GM18502 (cell line): ENCODE results near the gene NARS2.

ENCODE experiments used
- ATAC-seq: cut with Tn5 transposase; IDR thresholded peaks from one replicate; pipeline ENCODE4 v1.9.1; 2021; ENCODE audit warnings: mild to moderate bottlenecking; ENCODE audit not compliant: unreplicated experiment, poor library complexity

Gene NARS2

DNA sequence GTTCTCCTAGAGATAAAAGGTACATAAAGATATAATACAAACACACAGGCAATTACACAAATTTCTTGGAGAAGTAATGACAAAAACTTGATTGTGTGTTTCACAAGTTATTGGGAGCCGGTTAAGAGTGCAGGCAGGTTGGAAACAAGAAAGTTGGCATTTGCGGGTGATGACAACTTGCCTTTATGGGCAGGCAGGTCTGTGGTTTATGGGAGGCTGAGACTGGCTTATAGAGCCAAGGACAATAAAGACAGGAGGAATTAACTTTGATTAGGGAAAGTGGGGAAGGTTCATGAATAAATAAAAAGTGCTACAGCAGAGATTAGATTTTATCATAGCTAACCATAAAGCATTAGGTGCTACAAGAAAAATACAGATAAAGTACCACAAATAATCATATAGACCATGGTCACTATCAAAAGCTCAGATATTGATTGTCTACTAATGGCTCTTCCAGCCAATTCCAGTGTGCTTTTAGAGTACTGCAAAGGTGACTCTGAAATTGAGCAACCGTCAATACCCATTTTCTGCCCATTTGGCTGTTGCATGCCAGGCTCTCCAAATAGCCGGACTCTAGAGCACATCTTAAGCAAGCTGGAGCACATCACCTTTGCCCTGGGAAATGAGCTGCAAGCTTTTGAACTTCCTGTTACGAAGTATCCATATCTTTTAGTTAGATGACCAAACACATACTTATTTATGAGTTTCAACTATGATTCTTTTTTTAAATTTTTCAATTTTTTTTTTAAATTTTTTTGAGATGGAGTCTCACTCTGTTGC, 123.1 kb downstream of the NARS2 start:
- no peak for ATAC-seq

DNA sequence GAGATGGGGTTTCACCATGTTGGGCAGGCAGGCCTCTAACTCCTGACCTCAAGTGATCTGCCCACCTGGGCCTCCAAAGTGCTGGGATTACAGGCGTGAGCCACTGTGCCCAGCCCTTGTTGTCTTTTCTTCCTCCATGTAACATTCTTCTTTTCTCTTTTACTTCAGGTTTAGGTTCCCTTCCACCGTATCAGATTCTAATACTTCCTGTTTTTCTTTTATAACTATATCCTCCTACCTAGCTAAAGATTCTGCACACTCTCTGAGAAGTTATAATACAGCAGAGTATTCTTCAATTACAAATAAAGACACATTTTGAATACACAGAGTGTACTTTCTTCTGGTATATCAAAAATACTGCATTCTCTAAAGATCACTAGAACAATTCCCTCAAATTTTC, 123.8 kb downstream of the NARS2 start:
- no peak for ATAC-seq

DNA sequence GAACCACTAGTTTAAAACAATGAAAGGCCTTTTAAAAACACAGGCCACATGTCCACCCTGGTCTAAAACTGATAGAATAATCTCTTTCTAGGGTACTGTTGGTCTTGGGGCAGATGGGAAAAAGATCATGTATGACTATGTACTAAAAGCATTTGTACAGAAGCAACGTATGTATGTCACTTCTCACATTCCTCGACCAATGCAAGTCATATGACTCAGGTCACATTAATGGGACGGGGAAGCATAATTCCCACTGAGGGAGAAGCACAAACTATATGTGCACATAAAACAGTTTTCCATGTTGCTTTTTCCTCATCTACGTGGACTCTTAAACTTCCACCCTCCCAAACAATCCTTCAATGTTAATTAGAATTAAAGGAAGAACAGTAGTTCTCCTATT, 124.8 kb downstream of the NARS2 start:
- no peak for ATAC-seq

DNA sequence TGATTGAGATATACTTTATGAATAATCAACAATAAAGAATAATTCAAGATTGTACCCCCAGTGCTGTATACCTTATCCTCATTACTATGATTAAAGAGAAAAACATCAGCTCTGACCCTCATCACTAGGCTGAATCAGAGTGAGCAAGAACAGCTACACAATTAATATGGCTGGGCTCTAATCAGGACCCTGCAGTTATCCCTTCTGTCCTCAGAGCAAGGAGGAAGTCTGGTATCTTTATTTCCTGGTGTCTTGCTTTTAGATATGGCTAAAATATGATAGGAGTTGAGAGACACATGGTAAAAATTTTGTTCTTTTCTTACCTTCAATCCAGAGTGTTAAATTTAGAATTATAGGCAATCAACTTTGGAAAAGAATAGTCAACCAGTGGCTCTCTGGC, 128.5 kb downstream of the NARS2 start:
- no peak for ATAC-seq

DNA sequence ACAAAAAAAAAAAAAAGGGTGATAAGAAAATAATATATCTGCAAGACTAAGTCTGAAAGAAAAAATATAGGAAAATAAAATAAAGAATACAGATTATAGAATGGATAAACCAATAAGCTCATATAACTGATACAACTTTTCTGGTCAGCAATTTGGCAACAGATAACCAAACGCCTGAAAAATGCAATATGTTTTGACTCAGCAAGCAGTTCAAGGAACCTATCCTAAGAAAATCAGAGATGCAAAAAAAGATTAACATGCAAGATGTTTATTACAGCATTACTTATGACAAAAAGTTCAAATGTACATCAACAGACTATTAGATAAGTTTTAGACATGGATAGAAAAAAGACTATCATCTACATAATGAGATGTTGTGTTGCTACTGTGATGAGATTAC, 129.9 kb downstream of the NARS2 start:
- no peak for ATAC-seq

DNA sequence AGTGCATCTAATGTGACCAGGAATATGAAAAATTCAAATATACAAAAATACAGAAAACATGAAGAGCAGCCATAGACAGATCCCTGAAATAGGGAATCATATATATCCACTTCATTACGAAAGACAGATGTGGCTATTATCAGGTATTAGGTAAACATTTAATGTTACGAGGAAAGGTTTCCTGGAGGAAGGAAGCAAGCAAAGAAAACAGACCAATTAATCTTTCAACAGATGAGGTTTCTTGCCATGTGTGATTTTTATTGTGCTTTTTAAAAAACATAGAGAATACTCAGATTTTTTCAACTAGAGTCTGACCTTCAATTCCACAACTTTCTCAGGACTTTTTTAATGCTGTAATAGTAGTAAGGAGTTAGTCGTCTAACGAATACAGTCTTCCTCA, 132.7 kb downstream of the NARS2 start:
- no peak for ATAC-seq

DNA sequence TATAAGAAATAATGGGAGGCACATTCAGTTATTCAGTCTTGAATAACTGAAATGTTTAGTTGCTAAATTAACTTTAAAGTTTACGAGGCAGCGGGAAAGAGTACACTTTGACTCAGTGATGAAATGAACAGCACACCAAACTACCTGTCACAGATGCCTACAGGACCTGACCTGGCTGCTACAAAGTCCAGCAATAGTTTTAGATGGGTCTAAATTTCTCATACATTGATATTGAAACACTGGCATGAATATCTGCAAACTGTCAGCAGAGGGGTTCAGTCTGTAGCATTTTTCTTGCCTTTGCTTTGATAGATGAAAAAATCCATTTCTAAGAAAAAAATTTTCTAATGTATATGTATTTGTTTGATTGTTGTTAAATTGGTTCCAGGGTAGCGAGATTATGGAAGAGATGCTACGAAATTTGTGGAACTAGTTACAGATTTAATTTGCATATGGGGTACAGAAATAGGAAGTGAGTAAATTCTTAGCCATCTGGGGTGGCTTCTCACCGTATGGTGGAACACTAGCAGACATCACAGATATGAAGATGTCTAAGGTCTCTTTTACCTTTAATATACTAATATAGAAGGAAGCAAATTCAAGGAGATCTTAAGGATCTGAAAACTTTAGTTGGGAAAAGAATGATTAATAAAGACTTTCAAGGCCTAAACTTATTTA, 136.2 kb downstream of the NARS2 start:
- ATAC-seq, result peak; percentile 93

DNA sequence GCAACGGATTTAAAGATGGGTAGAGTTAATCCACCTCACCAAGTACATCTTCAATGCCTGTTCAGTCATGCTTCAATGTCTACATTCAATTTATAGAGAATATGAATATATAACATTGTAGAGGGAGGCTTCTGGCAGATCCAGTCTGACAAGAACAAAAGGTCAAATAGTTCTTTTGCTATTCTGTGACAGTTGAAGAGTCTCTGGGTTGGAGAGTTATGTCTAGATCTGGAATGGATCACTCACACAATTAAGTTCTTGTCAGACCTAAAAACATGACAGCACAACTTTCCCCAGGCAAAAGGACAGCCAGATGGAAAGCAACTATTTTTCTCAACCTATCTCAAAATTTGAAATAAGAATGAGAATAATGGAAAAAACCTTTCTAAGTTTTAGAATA, 141.7 kb downstream of the NARS2 start:
- no peak for ATAC-seq

DNA sequence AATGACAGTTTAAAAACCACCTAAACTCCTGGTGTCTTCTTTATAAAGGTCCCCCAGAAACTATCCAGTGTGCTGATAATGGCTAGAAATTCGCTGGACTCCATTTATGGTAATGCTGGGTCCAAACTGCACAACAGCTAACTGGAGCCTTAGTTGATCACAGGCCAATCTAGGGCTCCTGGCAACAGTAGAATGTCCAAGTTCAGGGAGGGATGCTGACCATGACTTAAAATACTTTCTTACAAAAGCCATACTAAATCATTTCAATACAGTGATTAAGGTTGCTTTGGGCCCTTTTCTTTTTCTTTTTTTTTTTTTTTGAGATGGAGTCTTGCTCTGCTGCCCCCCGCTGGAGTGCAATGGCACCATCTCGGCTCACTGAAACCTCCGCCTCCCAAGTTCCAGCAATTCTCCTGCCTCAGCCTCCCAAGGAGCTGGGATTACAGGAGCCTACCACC, 142.6 kb downstream of the NARS2 start:
- no peak for ATAC-seq

DNA sequence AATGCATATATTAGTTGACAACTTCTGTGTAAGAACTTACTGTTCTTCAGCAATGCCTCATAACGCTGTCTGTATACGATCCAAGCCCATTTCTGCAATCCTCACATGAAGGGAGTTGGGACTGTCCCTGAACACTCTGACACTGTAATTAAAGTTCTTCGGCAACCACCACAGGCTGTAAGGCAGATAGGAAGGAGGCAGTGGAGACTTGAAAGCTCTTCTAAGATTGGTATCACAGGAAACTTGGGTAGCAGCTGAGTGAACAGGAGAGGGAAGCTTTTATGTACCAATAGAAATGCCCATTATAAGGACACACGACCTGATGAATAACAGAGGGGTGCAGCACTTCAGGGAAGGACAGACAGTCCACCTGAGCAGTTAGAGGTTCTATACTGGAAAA, 145.0 kb downstream of the NARS2 start:
- no peak for ATAC-seq

DNA sequence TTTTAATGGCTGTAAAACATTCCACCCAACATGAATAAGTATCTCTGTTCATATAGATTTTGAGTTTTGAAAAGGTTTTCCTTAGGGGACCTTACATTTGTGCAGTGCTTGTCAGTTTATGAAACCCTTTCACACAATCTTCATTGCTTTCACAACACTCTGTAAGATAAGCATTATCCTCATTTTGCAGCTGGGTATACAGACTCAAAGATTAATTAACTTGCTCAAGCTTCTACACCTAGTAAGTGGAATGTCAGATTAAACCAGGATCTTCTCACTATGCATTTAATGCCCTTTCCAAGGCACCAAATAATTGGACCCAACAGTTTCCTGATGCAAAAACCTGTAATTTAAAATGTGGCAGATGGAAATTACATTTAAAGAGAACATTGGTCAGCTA, 145.5 kb downstream of the NARS2 start:
- no peak for ATAC-seq

DNA sequence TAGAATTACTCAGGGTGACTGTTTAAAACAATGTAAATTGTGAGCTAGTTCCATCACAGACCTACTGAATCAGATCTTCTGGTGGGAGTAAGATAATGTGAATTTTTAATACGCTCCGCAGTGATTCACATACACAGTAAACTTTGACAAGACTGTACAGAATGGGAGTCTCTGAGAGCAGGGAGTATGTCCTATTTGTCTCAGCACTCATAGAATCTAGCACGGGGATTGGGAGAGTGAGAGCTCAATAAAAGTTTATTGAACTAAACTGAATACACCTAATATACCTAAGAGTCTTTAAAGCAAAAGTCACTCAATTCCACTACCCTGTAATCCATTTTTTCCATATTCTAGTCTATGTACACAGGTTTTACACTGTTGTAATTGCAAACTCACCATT, 145.9 kb downstream of the NARS2 start:
- ATAC-seq, result no peak

DNA sequence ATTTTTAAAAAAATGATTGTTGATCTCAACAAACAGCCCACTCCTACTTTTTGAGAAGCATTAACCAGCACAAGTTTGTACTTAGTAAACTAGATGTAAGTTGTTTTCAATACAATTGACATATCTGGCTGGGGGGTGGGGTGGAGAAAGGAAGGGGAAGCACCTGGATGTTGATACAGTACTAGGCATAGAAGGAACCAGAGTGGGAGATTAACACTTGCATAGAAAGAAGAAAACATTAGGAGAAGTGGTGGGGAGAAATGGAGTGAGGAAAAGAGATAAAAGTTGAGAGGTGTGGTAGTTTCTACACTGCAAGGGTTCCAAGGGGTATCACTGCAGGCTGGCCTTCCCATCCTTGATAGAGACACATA, 146.4 kb downstream of the NARS2 start:
- ATAC-seq, result no peak

DNA sequence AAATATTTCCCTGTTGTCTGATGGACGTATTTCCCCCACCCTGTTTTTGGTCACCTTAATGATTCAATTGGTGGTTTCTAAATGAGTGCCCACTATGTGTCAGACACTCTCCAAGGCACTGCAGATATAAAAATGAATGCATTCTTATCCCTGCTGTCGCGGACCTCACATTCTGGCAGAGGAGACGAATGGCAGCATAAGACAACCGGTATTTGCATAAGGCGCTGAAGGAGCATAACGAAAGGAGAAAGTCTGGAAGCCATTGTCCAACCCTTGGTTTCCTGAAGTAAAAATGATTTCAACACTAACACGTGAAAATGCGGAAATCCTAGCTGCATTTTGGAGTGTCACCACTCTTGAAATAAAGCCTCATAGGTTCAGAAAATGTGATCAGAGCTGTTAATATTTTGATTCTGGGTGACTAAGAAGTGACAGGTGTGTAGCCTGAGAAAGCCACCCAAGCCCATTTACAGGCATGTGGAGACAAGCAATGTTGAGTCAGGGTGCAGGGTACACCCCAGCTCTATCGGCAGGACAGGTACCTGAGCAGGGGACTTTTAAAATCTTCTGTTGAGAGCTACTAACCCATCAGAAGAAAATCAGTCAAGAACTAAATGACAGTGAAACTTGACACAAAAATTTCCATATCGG, 146.9 kb downstream of the NARS2 start:
- ATAC-seq, result peak; percentile 57

DNA sequence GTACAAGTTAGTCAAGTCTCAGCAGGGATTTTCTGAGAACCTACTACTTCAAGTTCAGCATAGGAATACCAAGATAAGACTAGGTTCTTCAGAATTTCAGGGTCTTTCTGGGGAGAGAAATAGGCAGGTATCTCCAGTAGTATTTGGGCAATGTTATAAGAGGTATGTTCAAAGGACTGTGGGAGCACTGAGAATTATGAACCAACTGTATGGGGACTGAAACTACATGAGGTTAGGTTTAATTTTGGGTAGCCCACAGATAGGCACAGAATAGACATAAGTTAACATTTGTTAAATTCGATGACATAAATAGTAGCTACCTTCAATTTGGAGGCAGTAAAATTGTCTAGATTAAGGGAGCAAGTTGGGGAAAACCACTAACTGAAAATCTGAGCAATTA, 147.8 kb downstream of the NARS2 start:
- ATAC-seq, result no peak

DNA sequence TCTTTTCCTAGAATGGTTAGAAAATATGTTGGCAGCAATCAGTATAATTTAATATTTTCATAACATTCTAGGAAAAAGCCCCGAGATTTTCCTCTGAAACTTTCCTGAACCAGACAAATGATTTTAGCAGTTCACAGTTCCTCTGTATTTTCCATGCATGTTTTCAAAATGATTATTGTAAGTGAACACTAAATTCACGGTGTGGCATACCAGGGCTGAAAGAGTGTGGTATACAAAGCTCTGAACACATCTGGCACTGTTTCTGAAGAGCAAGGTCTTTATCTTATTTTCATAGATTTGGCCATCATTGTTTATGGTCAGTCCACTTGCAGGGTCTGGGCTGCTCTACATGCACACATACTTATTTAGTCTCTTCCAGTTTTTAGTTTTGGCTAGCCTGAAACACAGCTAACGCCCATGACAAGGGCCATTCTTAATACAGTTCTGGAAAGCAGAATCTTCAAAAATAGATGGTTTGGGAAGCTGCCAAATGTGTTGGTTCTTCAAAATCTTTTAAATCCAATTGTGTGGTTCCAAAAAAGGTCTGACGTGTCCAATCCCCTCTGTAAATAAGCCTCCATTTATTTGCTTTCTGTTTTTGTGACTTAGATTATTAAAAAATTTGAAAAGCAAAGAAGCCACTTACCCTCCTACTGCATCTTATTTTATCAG, 149.1 kb downstream of the NARS2 start:
- ATAC-seq, result no peak

DNA sequence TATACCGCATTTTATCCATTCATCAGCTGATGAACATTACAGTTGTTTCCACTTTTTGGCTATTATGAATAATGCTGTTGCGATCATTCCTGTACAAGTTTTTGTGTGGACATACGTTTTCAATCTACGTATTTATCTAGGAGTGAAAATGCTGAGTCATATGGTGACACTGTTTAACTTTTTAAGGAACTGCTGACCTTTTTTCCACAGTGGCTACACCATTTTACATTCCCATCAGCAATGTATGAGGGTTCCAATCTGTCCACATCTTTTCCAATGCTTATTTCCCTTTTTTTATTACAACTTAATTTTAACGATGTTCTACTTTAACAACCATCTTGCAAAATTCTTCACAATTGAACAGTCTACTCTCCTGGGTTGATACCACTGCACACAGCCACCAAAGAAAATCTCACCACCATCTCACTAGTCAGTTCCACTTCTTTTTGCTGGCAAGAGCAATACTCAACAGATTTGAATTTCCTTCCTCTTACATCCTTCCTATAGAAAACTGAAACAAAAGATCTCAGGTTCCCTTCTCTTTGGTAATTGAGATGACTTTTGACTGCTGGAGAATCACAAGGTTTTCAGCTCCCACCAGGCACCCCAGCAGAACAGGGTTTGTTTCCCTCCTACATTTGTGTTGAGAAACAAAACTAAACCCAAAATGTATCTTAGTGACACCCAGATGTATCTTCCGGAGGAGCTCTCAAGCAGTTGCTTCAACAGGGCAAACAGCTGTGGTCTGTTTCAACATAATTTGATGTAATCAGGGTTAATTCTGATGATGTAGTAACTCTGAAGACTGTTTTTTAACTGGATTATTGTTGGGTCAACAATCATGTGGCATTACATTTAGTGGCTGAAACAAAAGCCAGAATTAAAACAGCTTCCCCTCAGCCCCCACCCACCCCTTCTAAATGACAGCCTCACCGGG, 150.1 kb downstream of the NARS2 start:
- peak; percentile 44 for ATAC-seq

DNA sequence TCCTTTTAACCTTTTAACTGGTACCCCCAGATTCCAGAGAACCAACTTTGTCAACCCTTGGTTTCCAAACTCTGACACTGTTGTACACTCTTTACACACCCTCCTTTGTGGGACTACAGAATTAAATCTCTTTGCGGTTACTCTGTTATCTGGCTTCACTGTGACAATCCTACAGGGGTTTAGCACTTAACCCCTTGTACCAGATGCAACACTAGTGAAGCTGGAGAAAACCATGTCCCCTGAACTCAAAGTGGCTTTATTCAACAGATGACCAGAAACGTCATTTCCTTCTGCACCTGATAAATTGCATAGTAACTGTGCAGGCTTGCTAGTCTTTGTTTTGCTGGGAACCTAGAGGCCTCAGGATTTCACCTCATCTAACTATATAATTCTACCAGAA, 151.4 kb downstream of the NARS2 start:
- ATAC-seq, result no peak

DNA sequence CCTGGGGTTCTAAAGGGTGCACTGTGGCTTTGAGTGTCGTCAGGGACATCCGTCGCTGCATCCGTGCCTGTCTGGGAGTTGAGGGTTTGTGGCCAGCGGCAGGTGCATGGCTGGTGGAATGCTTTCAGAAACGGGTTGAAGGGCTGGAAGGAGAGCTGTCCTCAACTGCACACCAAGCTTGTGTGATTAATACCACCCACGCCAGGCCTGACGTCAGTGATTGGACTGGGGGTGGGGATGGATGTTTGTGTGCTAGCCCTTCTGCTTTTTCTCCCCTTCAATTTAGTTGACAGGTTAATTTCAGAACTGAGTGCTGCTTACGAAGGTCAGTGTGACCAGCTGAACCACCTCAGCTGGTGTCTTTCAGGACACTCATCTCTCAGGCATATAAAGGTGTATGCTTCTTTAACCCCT, 153.9 kb downstream of the NARS2 start:
- ATAC-seq, result no peak

DNA sequence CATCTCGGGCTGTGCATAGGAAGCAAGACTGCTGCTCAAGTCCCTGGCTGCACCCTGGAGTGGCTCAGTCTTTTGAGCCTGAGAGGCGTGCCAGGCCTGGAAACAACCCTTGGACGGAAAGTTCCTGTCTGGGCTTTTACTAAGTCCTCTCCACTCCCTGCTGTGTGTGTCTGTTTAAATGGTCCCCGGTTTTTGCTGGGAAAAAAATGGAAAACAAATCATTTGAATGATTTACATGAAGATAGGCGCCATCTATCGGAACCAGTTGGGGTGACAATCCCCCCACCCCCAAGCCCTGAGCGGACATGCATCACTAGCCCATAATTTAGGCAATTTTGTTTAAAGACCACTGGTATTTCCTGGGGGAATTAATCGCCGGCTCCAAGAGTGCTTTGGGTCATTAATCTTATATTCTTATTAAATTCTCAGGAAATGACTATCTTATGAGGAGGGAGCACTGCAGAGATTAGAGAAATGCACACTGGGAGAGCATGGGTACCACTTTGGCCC, 154.4 kb downstream of the NARS2 start:
- no peak for ATAC-seq
